Measurements from ENCODE around the gene DNASE2. TPM values are rescaled to one million over a fixed set of nuclear protein-coding genes. Genes with fewer than 3 reads are reported as not detected.

Gene DNASE2
- total and polyA plus RNA-seq, 2 experiments from 2014 or later: 26.0 to 54.7 TPM

DNA sequence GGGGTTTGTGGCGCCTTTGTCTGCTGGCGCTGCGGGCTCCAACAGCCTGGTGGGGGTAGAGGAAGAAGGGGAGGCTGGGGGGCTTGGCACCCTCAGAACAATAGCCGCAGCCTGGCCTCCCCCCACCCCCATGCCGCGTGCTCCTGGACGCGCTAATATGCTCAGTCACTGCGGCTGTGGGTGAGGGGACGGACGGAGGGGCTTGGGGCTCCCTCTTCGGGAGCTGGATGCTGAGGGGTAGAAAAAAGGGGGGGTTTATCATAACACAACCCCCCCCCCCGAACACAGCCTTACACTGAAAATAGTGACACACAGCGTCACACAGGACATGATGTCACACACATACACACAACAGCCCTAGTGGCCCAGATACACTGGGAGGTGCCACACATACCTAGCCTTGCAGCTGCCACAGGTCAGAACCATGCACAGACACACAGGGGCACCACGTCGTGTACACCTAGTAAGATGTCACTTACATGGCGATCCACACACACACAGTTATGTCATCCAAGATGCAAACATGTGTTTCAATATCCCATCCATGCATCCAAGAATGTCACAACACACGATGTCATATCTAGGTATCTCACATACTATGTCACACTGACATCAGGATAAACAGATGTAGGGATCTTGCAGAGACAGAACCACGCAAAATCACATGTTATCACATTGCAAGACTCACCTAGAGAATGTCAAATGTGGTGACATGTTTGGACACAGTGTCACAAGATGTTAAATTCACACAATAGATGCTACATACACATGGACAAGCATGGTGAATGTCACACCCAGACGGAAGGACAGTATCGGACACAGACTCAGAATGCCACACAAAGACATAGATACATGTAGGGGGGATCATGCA is 42.1 kb downstream of the DNASE2 start:
- Histone ChIP-seq H3K4me3 (peak overlapping the region; percentile 75), H3K9me3 (ENCODE audit: low read depth) (no peaks in the 10 kb centered on the region), H3K27me3 (peaks cover 35% of the 10 kb centered on the region), H3K36me3 (no peaks in the 10 kb centered on the region), H3K4me1 (ENCODE audit: low read depth) (no peaks in the 10 kb centered on the region), H3K27ac (no peak overlapping the region)
- DNase-seq (ENCODE audit: low read depth in 1 of 2, low spot score in 1 of 2): no peak
- TF ChIP-seq, protein P1, sequence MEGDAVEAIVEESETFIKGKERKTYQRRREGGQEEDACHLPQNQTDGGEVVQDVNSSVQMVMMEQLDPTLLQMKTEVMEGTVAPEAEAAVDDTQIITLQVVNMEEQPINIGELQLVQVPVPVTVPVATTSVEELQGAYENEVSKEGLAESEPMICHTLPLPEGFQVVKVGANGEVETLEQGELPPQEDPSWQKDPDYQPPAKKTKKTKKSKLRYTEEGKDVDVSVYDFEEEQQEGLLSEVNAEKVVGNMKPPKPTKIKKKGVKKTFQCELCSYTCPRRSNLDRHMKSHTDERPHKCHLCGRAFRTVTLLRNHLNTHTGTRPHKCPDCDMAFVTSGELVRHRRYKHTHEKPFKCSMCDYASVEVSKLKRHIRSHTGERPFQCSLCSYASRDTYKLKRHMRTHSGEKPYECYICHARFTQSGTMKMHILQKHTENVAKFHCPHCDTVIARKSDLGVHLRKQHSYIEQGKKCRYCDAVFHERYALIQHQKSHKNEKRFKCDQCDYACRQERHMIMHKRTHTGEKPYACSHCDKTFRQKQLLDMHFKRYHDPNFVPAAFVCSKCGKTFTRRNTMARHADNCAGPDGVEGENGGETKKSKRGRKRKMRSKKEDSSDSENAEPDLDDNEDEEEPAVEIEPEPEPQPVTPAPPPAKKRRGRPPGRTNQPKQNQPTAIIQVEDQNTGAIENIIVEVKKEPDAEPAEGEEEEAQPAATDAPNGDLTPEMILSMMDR (IDR thresholded peaks at IDR 0.05; ENCODE audit: low read depth, low read length): no peak

DNA sequence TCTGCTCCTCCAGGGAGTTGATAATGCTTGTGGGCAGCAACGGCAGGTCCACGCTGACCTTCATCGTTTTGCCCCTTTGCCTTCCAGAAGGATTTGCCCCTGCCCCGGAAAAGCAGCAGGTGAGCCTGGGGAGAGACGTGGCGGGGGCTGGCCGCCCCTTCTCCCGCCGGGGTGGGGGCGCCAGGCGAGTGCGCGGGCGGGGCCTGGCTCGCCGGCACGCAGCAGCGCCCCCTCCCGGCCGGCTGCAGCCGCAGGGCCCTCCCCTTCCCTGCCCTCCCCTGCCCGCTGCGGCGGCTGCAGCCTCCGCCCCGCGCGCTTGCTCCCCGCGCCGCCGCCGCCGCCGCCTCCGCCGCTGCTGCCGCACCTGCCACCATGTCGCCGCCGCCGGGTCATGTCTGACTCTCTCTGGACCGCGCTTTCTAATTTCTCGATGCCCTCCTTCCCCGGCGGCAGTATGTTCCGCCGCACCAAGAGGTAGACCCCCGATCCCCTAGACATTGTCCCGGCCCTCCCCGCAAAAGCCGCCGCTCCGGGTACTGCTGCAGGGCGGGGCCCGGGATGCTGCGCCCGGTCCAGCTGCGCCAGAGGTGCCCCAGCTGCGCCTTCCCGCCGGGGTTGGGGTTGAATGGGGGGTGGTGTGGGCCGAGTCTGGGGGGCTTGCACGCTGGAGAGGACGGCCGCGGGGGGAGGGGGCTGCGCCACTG is 42.9 kb downstream of the DNASE2 start, which contains the start of gene MAST1:
TSS of gene MAST1 (plus strand) at position 334 of the 704 bp plus-strand sequence. CDS start at position 392, 58 bp downstream.
- H3K27me3 ChIP-seq: peaks cover 42% of the 10 kb centered on the region

DNA sequence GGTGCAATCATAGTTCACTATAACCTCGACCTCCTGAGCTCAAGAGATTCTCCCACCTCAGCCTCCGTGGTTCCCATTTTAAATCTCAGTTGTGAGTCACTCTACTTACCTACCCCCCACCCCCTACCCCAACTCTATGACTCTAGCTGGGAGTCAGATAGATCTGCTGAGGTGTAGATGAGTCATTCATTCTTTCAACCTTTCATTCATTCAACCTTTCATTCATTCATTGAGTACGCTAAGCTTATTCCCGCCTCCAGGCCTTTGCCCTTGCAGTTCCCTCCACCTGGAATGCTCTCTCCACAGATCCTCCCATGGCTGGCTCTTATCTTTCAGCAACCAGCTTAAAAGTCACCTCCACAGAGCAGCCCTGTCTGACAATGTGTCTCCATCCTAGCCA is 44.0 kb downstream of the DNASE2 start:
- H3K27me3 ChIP-seq: peaks cover 43% of the 10 kb centered on the region
- H3K36me3 ChIP-seq: no peaks in the 10 kb centered on the region
- H3K9me3 ChIP-seq (ENCODE audit: low read depth): no peaks in the 10 kb centered on the region
- no peaks in the 10 kb centered on the region for H3K4me1 ChIP-seq (ENCODE audit: low read depth)
- no peak overlapping the region for H3K4me3 ChIP-seq
- no peak for DNase-seq (ENCODE audit: low read depth in 1 of 2, low spot score in 1 of 2)
- TF ChIP-seq, protein P1 (IDR thresholded peaks at IDR 0.05; ENCODE audit: low read depth, low read length): no peak
- H3K27ac ChIP-seq: no peak overlapping the region

More for the DNA sequence above, 42.9 kb downstream of the DNASE2 start, which contains the start of gene MAST1:
- TF ChIP-seq, protein P1 (IDR thresholded peaks at IDR 0.05; ENCODE audit: low read depth, low read length): no peak
- DNase-seq (ENCODE audit: low read depth in 1 of 2, low spot score in 1 of 2): peak; percentile 27 to 86
- H3K27ac ChIP-seq: no peak within 1 kb of the TSS
- H3K36me3 ChIP-seq: no peaks in the 10 kb centered on the region
- H3K4me1 ChIP-seq (ENCODE audit: low read depth): no peaks in the 10 kb centered on the region
- peak within 1 kb of the TSS; percentile 75 for H3K4me3 ChIP-seq
- H3K9me3 ChIP-seq (ENCODE audit: low read depth): no peaks in the 10 kb centered on the region

DNA sequence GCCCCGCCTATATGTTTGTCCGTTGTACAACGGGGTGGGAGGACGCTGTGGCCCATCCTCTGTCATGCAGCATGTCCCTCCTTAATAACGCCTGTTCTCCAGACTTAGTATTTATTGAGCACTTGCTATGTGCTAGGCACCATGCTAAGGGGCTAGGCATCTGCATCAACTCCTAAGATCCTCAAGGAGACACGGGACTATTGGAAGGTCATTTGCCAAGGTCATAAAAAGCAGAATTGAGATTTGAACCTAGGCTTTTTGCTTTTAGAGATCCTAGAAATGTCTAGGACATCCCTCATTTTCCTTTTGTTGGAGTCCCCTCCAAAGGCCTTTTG is 44.8 kb downstream of the DNASE2 start:
- Histone ChIP-seq H3K27me3 (peaks cover 47% of the 10 kb centered on the region), H3K4me3 (no peak overlapping the region), H3K36me3 (no peaks in the 10 kb centered on the region), H3K4me1 (ENCODE audit: low read depth) (no peaks in the 10 kb centered on the region), H3K9me3 (ENCODE audit: low read depth) (no peaks in the 10 kb centered on the region), H3K27ac (no peak overlapping the region)
- no peak for DNase-seq (ENCODE audit: low read depth in 1 of 2, low spot score in 1 of 2)
- TF ChIP-seq, protein P1 (IDR thresholded peaks at IDR 0.05; ENCODE audit: low read depth, low read length): no peak

DNA sequence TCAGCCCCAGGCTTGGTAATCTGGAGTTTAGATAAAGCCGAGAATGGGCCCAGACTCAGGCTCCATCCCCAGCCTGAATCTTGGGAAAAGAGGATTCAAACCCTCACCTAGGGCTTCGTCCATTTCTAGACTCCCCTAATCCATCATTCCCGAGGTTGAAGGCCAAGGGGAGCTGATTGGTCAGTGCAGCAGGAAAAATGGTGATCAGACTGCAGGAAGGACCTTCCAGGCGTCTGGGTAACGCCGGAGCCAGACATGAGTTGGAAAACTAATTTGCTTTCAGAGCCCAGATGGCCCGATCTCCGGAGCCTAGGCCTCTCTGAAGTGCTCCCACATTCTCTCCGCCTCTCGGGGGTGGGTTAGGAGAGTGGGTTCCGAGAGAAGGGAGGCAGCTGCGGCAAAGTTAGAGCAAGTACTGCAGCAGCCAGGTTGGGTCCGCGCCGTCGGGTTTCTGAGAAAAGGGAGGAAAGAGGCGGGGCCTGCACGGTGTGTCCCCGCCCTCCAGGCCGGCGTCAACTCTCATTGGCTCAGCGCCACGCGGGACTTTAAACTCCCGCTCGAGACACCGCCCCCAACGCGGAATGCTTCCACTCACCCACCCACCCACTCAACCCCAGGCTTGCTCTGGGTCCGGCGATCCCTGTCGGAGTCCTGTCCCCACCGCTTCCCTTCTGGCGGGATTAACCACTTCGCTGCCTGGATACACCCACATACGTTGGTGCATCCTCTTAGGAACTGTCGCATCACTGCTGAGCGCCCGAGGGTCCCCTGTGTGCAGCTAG is 46.1 kb downstream of the DNASE2 start:
- peak; percentile 21 to 40 for DNase-seq (ENCODE audit: low read depth in 1 of 2, low spot score in 1 of 2)
- peaks cover 50% of the 10 kb centered on the region for H3K27me3 ChIP-seq

More for the DNA sequence above, 46.1 kb downstream of the DNASE2 start:
- Histone ChIP-seq H3K27ac (no peak overlapping the region), H3K36me3 (no peaks in the 10 kb centered on the region), H3K9me3 (ENCODE audit: low read depth) (no peaks in the 10 kb centered on the region), H3K4me3 (no peak overlapping the region), H3K4me1 (ENCODE audit: low read depth) (no peaks in the 10 kb centered on the region)
- TF ChIP-seq, protein P1 (IDR thresholded peaks at IDR 0.05; ENCODE audit: low read depth, low read length): no peak
